GM19239 (cell line): Measurements from ENCODE around the gene GTF3C1.

ENCODE experiments used
- DNase-seq: peaks from one replicate; pipeline ENCODE4 v3.0.0; 2011; ENCODE audit warnings: low spot score; ENCODE audit not compliant: insufficient read length
- FAIRE-seq: peaks from 2 replicates; lab custom pipeline; 2011; peaks lifted over from hg19 to GRCh38; lab: Jason Lieb, UNC

Gene GTF3C1, protein sequence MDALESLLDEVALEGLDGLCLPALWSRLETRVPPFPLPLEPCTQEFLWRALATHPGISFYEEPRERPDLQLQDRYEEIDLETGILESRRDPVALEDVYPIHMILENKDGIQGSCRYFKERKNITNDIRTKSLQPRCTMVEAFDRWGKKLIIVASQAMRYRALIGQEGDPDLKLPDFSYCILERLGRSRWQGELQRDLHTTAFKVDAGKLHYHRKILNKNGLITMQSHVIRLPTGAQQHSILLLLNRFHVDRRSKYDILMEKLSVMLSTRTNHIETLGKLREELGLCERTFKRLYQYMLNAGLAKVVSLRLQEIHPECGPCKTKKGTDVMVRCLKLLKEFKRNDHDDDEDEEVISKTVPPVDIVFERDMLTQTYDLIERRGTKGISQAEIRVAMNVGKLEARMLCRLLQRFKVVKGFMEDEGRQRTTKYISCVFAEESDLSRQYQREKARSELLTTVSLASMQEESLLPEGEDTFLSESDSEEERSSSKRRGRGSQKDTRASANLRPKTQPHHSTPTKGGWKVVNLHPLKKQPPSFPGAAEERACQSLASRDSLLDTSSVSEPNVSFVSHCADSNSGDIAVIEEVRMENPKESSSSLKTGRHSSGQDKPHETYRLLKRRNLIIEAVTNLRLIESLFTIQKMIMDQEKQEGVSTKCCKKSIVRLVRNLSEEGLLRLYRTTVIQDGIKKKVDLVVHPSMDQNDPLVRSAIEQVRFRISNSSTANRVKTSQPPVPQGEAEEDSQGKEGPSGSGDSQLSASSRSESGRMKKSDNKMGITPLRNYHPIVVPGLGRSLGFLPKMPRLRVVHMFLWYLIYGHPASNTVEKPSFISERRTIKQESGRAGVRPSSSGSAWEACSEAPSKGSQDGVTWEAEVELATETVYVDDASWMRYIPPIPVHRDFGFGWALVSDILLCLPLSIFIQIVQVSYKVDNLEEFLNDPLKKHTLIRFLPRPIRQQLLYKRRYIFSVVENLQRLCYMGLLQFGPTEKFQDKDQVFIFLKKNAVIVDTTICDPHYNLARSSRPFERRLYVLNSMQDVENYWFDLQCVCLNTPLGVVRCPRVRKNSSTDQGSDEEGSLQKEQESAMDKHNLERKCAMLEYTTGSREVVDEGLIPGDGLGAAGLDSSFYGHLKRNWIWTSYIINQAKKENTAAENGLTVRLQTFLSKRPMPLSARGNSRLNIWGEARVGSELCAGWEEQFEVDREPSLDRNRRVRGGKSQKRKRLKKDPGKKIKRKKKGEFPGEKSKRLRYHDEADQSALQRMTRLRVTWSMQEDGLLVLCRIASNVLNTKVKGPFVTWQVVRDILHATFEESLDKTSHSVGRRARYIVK (N-terminal part only)

DNA sequence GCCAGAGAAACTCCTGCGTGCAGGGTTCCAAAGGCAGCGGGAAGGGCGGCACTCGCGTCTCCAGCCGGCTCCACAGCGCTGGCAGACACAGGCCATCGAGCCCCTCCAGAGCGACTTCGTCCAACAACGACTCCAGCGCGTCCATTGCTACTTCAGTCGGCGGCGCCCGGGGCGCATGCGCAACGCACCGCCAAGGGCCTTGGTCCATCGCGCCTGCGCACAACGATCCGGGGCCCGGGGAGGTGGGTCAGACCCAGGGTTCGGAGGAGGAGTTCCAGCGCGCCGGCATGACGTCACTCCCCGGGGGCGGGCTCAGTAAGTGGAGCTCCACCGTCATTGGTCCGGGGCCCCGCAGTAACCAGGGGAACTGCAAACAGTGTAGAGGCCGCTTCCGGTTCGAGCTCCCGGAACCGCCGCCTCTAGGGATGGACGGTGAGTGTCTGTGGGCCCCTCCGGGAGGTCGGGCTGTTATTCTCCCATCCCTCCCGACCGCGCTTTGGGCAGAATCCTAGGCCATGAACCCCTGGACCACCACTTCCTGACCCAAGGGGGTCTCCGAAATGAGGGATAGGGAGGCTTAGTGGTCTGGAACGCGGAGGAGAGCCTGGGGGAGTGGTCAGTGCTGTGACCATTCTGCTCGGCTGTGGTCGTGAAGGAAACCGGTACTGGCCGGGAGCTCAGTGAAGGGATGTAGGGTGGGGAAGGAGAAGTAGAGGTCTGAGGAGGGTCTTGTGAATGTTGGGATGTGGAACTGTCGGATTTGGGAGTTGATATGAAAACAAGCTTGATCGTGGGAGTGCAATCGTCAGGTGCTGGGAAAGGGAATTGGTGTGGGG is at the start of gene GTF3C1, which contains the start of gene KATNIP:
Gene GTF3C1, minus strand, starts transcription at position 168 of the 836 bp plus-strand sequence. Its CDS starts 23 bp downstream, at position 145.
Gene KATNIP, plus strand, starts transcription at position 399 of the 836 bp plus-strand sequence. Its CDS starts 27 bp downstream, at position 426.
- FAIRE-seq (peak; percentile 97), DNase-seq (peak; percentile 98)

DNA sequence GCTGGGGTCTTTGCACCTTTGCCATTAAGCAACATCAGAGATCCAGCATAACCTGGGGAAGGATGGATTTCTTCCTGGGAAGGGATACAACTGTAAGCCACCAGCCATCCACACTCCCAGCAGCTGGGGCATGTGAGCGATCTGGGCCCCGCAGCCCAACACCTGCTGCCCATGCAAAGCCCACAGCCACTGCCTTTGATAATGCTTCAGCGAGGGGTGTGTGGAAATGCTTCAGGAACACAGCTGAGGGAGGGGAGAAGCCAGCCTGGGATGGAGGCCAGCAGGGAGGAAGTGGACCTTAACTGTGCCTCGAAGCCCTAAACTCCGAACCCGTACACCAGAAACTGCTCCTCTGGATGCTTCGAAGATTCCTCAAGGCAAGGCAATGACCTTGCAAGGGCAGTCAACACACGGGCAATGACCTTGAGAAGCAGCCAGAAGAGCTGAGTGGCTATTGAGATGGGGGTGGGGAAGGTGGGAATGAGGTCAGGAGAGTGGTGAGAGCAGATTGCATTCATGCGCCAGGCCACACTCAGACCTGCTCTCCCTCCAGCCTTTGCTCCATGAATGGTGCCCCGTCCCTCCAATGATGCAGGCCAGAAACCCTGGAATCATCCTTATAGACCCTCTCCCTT is 49.3 kb upstream of the GTF3C1 start:
- no peak for FAIRE-seq
- no peak for DNase-seq

DNA sequence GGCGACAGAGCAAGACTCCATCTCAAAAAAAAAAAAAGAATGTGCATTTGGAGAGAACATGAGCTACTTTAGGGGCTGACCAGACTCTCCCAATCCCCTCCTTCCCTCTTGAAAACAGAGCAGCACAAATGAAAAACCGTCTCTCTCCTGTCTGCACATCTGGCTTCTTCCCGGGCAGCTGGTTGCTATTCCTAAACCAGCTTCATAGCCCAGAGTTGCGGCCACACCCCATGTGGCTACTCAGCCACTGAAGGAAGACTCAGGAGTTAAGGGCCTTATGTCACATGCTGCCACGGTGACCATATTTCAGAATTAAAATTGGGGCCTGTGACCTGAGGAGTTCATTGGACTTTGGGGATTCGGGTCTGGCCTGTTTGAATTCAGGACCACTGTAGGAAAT is 48.5 kb upstream of the GTF3C1 start:
- DNase-seq (no peak), FAIRE-seq (peak; percentile 33)

DNA sequence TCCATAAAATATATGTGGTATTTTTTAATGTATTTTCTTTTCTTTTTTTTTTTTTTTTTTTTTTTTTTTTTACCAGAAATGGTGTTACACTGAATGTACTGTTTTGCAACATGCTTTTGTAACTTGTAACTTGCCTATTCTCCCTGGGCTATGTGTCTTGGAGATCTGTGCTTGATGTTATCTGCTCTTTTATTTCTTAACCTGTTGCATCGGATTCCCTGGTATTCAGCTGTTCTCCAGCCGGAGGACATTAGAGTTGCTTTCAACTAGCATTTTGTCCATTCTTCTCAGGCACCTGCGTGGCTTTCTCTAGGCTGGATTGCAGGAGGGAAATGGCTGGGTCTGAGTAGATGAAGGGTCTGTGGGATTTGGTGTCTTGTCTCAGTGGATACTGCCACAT is 47.6 kb upstream of the GTF3C1 start:
- no peak for DNase-seq
- FAIRE-seq, result no peak

DNA sequence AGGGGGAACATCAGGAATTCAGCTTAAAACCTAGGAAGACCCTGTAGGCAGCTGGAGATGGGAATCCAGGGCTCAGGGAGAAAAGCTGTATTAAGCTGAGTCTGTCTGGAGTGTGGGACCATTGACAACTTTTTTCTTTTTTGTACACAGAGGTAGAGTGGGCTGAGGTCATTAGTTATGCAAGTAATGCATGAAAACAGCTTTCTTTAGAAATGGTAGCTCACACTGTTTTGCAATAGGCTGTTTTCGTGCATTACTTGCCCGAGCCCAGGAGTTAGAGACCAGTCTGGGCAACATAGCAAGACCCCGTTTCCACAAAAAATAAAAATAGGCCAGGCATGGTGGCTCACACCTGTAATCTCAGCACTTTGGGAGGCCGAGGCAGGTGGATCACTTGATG is 46.7 kb upstream of the GTF3C1 start:
- DNase-seq (no peak), FAIRE-seq (no peak)

DNA sequence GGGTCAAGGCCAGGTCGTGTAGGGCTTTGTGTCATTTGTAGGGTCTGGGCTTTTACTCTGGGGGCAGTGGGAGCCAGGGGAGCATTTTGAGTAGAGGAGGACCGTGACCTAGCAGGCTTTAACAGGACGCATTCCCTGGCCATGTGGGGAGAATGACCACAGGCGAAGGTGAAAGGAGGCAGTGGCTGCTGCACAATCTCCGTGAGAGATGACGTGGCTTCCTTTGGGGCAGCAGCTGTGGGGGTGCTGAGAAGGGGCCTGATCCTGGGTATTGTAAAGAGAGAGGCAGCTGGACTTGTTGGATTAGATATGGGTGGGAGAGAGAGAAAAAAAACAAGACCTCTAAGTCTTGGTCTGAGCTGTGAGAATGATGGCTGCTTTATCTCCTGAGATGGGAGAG is 46.3 kb upstream of the GTF3C1 start:
- no peak for FAIRE-seq

DNA sequence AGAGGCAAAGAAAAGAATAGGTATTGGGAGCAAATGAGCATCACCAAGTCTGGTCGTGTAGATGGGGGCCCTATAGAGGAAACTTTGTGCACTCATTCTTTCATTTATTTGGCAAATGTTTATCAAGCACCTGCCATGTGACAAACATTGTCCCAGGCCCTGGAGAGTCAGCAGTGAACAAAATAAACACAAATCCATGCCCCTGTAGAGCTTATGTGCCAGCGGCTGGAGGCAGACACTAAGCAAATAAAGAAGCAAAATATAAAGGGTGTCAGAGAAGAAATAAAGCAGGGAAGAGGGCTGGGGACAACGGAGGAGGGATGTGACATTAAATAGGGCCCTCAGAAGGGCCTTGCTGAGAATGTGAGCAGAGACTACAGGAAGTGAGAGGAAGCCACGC is 45.8 kb upstream of the GTF3C1 start:
- DNase-seq (no peak), FAIRE-seq (no peak)

More for the DNA sequence above, 46.3 kb upstream of the GTF3C1 start:
- DNase-seq, result no peak

DNA sequence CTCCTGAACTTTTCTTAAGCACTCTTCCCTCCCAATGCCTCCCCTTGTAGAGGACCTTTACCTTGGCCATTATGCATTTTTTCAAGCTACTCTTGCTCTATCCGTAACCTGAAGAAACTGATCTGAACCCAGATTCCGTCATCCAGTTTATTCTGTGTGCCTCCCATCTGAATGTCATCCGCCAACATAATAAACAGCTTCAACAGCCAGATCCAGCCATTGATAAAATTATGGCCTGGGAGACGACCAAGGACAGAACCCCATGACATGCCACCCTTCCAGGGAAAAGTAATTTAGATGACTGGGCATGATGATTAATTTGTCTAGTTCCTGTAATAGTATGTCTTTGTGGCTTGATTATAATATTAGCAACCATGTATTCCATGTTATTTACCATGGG is 42.1 kb upstream of the GTF3C1 start:
- DNase-seq, result no peak
- FAIRE-seq, result no peak

DNA sequence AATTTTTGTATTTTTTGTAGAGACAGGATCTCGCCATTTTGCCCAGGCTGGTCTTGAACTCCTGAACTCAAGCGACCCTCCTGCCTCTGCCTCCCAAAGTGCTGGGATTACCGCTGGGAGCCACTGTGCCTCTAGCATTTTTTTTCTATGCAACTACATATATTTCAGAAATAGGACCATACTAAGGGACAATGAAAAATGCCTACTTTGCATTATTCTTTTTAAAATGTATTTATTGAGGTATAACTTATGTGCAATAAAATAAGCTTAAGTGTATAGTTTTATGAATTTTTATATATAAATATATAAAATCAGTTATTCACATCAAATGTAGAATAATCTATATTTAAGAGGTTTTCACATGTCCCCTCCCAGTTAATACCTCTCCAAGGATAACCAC is 38.3 kb upstream of the GTF3C1 start:
- DNase-seq (no peak), FAIRE-seq (no peak)

DNA sequence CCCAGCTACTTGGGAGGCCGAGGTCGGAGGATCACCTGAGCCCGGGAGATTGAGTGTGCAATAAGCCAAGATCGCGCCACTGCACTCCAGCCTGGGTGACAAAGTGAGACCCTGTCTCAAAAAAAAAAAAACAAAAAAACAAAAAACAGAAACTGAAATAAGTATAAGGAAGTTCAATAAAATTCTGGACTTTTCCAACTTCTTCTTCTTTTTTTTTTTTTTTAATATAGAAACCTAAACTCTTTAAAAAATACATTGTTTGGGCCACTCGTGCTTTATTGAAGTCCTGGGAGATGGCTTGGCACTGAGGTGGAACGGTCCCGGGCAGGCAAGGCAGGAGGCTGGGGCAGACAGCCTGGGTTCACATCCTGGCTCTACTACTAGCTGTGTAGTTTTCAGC is 37.0 kb upstream of the GTF3C1 start:
- FAIRE-seq, result no peak
- DNase-seq, result no peak

DNA sequence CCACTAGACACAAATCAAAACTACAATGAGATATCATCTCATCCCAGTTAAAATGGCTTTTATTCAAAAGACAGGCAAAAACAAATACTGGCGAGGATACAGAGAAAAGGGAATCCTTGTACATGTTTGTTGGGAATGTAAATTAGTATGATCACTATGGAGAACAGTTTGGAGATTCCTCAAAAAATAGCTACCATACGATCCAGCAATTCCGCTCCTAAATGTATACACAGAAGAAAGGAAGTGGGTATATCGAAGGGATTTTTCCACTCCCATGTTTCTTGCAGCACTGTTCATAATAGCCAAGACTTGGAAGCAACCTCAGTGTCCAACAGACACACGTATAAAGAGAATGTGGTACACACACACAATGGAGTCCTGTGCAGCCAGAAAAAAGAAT is 35.5 kb upstream of the GTF3C1 start:
- DNase-seq (no peak), FAIRE-seq (no peak)

DNA sequence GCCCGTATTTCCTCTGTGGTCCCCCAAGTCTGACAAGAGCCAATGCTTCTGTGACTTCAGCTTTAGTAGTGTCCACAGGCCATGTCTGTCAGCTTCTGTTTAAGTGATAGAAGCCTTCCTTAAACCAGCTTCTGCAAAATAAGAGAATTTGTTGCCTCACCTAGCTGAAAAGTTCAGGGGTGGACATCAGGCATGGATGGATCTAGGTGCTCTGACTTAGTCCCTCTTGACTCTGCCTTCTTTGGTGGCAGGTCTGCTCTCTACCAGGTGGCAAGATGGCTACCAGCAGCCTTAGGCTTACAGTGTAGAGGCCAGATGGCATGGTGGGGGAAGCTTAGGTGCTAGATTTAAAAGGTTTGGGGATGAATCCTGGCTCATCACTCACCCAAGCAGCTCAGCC is 33.9 kb upstream of the GTF3C1 start:
- FAIRE-seq, result no peak
- no peak for DNase-seq

DNA sequence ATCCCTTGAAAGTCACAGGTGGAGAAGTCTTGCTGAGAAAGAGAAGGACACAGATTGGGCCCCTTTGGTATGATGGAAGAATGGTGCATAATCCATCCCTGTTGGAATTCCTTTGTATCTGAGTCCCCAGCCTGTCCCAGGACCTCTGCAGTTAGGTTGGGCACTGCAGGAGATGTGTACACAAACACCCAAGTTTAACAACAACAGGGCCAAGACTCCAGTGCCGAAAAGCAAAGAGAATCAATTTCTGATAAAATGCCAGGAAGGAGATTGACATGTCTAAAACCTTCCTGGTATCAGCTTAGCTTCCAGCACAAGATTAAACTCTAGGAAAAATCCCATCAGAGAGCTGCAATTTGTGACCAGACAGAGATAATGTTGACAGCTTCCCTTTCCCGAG is 33.2 kb upstream of the GTF3C1 start:
- DNase-seq, result no peak
- no peak for FAIRE-seq

DNA sequence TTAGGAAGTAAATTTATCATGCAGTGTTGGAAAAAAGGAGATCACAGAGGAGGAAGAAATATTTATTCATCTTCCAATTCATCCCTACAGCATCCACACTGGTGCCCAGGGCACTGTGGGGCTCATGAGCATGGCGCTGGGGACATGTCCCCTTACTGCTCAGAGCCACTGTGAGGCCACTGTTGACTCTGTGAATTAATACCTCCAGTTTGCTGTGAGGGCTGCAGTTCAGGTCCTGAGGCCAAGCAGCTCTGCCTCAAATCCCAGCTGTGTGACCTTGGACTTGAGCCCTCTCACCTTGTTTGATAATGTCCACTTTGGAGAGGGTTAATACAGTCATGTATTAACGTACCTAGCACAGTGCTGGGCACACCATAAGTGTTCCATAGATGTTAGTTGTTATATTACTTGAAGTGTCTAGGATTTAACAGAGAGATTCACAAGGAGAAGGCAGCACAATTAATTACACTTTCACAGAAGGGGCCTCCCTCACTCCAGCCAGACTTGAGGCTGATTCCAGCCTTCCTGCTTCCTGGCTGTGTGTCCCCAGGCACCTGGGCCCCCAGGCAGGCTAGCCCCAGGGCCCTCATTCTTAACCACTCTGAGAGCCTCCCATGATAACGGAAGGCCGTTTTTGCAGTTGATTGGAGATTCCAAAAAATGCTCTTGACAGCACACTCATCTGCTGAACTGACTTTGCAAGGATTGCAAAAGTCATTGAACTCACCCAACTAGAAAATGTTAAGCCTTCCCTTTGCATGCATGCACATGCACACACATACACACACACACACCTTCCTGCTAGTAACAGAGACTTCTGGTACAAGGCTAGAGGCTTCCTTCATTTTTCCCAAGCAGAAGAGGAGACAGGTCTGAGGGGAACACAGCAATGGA is 29.6 kb upstream of the GTF3C1 start:
- no peak for DNase-seq
- no peak for FAIRE-seq

DNA sequence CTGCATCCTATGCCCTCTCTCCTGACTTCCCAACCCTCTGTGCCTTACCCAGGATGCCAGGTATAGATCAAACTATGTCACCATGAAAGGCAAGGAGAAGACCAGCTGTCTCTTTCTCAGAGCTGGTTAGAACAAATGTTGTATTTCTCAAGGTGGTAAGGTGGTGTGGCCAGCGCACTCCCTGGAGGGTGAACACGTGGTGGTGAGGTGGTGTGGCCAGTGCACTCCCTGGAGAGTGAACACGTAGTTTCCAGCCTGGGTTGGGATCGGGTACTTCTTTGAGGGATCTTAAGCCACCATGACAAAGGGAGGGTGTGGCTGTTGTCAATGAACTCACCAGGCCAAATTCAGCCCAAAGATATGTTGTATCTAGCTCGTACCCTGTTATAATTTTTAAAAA is 27.0 kb upstream of the GTF3C1 start:
- DNase-seq (no peak), FAIRE-seq (no peak)

DNA sequence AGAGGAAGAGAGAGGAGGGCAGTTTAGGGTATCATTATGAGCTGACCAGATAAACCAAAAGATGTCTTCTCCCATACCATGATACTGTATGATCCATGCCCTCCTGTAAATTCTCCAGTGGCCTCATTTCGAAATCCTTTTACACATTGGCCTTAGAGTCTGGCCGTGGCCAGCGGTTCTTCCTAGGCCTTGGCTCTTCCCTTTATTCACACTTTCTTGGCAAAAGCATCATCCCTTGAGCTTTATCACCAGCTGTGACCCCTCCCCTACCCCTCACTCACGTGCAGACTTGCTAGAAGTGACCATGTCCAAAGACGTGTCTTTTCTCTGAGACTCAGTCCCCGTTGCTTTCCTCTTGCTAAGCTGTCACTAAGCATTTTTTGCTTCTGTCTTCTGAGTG is 23.0 kb upstream of the GTF3C1 start:
- DNase-seq (no peak), FAIRE-seq (no peak)

DNA sequence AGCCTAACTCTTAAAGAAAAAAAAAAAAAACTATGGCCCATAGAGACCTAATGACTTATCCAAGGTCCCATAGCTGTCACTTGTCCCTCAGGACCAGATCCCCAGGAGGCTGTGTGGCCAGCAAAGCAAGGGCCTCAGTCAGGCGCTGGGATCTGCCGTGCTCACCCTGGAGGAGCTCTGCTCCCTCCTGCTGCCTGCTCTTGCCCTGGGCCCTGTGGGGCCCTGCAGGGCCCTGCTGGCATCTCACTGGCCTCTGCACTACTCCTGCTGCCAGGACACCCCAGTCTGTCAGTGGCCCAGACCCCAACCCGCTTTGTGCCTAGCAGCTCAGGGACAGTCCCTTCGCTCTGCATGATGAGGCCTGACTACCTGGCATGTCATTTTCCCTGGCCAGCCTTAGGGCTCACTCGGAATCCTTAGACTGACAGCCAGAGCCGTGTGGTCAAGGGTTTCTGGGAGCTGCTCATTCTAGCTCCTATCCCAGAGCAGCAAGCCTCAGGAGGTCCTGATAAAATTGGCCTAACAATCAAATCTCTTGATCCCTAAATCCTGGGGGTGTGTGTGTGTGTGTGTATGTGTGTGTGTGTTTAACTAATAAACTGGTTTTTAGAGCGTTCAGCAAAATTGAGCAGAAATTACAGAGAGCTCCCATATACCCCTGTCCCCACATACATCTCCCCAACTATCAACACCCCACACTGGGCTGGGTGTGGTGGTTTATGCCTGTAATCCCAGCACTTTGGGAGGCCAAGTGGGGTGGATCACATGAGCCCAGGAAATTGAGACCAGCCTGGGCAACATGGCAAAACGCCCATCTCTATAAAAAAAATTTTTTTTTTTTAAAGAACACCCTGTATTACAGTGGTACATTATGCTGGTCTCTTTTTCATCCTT is 22.0 kb upstream of the GTF3C1 start:
- FAIRE-seq (no peak), DNase-seq (no peak)
